Measurements from ENCODE around the gene ARID3A. TPM values are rescaled to one million over a fixed set of nuclear protein-coding genes. Genes with fewer than 3 reads are reported as not detected.

The ARID3A gene
- total and polyA plus RNA-seq, 2 of the 4 experiments (the other 2 are of a cell fraction): 16.0 to 23.1 TPM

GRCh38 chr19:1009981-1010538, 84.2 kb downstream of the ARID3A start:
- Histone ChIP-seq H3K9me1 (ENCODE audit: insufficient read depth, low read length) (no peaks in the 10 kb centered on the region), H3K27me3 (ENCODE audit: control insufficient read depth, insufficient read depth, low read length) (no peaks in the 10 kb centered on the region), H4K91ac (ENCODE audit: insufficient read depth, low read depth, low read length) (peak overlapping the region; percentile 80), H3K14ac (replicated peaks; ENCODE audit: low read depth, low read length) (no peak overlapping the region), H3K36me3 (ENCODE audit: control insufficient read depth, insufficient read depth, low read length) (peaks cover 38% of the 10 kb centered on the region), H4K20me1 (ENCODE audit: insufficient read depth, low read length) (peaks cover 46% of the 10 kb centered on the region), H3K4me3 (ENCODE audit: insufficient read depth, low read depth, low read length) (no peak overlapping the region), H2BK5ac (ENCODE audit: low read depth, low read length, poor library complexity, severe bottlenecking) (peak overlapping the region; percentile 71), H2AFZ (replicated peaks; ENCODE audit: low read length, poor library complexity) (peak overlapping the region; percentile 77), H3K27ac (ENCODE audit: insufficient read depth, low read length) (peak overlapping the region; percentile 65), H2BK120ac (ENCODE audit: low read depth, low read length) (peak overlapping the region; percentile 53), H2BK20ac (ENCODE audit: low read depth, low read length) (no peak overlapping the region), H4K8ac (ENCODE audit: low read depth in 2 of 2, low read length in 2 of 2) (peak overlapping the region in 1 of 2 experiments; percentile 8; a peak in 1 of 4 replicates), H2AK9ac (replicated peaks; ENCODE audit: low read depth, low read length, poor library complexity) (peak overlapping the region; percentile 73), H3K4me1 (ENCODE audit: control insufficient read depth, insufficient read depth, low read length) (peaks cover 17% of the 10 kb centered on the region), H2BK15ac (ENCODE audit: low read depth, low read length) (no peak overlapping the region), H4K5ac (ENCODE audit: low read depth, low read length) (no peak overlapping the region; the same call in 1 of the 2 replicates), H3K4ac (ENCODE audit: low read depth, low read length) (peak overlapping the region; percentile 77), H3K4me2 (ENCODE audit: low read depth, low read length) (no peak overlapping the region; the same call in 1 of the 2 replicates), H3K56ac (ENCODE audit: extremely low read depth, insufficient read depth, low read length) (no peak overlapping the region), H3K9me3 (ENCODE audit: control insufficient read depth, insufficient read depth, low read length) (no peaks in the 10 kb centered on the region), H3K23ac (ENCODE audit: low read depth, low read length) (no peak overlapping the region), H3K9ac (ENCODE audit: low read depth, low read length) (peak overlapping the region; percentile 17; the same call in 1 of the 2 replicates), H3K18ac (ENCODE audit: low read depth, low read length) (peak overlapping the region; percentile 26; the same call in 1 of the 2 replicates), H2AK5ac (ENCODE audit: low read depth, low read length) (peak overlapping the region; percentile 77), H3K79me1 (ENCODE audit: low read depth in 1 of 2, low read length in 2 of 2) (peaks cover 0 to 33% of the 10 kb centered on the region in 2 experiments; a peak in 3 of 4 replicates)
- ChIA-PET POLR2A (ENCODE audit: unreplicated experiment) (no interaction called here), CTCF (interaction anchor here (0.7 to 1.4 kb wide), 2 partner anchors 12 to 30 kb away, joined by 3 read pairs; partner anchors contain the start of gene ABCA7)
- no TSS peak for BruUV-seq (replicated peaks)
- DNase-seq: no peak
- ATAC-seq (ENCODE audit: low read depth): peak; percentile 3
- dilution Hi-C loops (cut with HindIII; ENCODE audit: low sequenced_read_pairs, unreplicated experiment) (no loop called here), intact Hi-C loops (cut with micrococcal nuclease) (loop anchor here (2.0 kb wide), 1 partner anchor 231 kb away; the partner anchor contains the start of gene ATP5F1D), in situ Hi-C loops (cut with MboI; ENCODE audit: low sequenced_read_pairs) (no loop called here)
- 86% methylated on average over 7 of the region's 29 CpGs; no CpG with 5 or more reads in 1 of the 2 experiments for WGBS, 2 experiments (ENCODE audit: extremely low coverage in 2 of 2, insufficient read length in 1 of 2)
- TF ChIP-seq CEBPB (IDR thresholded peaks at IDR 0.05; ENCODE audit: low read depth, low read length) (no peak), RAD21 (IDR thresholded peaks at IDR 0.05; ENCODE audit: low read length) (no peak), MAZ (IDR thresholded peaks at IDR 0.05; ENCODE audit: borderline replicate concordance, low read depth, low read length) (no peak), MAFK (IDR thresholded peaks at IDR 0.05; ENCODE audit: low read depth, low read length) (no peak), ELK1 (IDR thresholded peaks at IDR 0.05; ENCODE audit: borderline replicate concordance, low read depth, low read length) (no peak), RFX5 (IDR thresholded peaks at IDR 0.05; ENCODE audit: low read depth, low read length) (no peak), CHD1 (IDR thresholded peaks at IDR 0.05; ENCODE audit: low read depth, low read length) (no peak), RCOR1 (IDR thresholded peaks at IDR 0.05; ENCODE audit: insufficient replicate concordance, low read length) (no peak), BHLHE40 (IDR thresholded peaks at IDR 0.05; ENCODE audit: low read depth, low read length) (no peak), FOS (IDR thresholded peaks at IDR 0.05; ENCODE audit: low read depth, low read length) (no peak), NFE2L2 (IDR thresholded peaks at IDR 0.05; ENCODE audit: low read depth, low read length) (no peak), SMC3 (IDR thresholded peaks at IDR 0.05; ENCODE audit: low read depth, low read length) (no peak)
- TF ChIP-seq, protein P1, sequence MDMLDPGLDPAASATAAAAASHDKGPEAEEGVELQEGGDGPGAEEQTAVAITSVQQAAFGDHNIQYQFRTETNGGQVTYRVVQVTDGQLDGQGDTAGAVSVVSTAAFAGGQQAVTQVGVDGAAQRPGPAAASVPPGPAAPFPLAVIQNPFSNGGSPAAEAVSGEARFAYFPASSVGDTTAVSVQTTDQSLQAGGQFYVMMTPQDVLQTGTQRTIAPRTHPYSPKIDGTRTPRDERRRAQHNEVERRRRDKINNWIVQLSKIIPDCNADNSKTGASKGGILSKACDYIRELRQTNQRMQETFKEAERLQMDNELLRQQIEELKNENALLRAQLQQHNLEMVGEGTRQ (IDR thresholded peaks at IDR 0.05; ENCODE audit: low read depth, low read length): no peak
- TF ChIP-seq, protein P2, sequence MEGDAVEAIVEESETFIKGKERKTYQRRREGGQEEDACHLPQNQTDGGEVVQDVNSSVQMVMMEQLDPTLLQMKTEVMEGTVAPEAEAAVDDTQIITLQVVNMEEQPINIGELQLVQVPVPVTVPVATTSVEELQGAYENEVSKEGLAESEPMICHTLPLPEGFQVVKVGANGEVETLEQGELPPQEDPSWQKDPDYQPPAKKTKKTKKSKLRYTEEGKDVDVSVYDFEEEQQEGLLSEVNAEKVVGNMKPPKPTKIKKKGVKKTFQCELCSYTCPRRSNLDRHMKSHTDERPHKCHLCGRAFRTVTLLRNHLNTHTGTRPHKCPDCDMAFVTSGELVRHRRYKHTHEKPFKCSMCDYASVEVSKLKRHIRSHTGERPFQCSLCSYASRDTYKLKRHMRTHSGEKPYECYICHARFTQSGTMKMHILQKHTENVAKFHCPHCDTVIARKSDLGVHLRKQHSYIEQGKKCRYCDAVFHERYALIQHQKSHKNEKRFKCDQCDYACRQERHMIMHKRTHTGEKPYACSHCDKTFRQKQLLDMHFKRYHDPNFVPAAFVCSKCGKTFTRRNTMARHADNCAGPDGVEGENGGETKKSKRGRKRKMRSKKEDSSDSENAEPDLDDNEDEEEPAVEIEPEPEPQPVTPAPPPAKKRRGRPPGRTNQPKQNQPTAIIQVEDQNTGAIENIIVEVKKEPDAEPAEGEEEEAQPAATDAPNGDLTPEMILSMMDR (conservative IDR thresholded peaks at IDR 0.05; ENCODE audit: low read depth, low read length): no peak

Measured in IMR-90 (cell line).